GM10847 (cell line): ENCODE measurements around the gene MARK3.

Experiments used
- POLR2A ChIP-seq: IDR thresholded peaks from 2 replicates; pipeline ENCODE4 v1.6.1; 2011; ENCODE audit not compliant: insufficient read length; ENCODE audit errors: extremely low read depth

Gene MARK3

GRCh38 chr14:103354141-103354540, 31.1 kb upstream of the MARK3 start:
- TF ChIP-seq POLR2A, result no peak

GRCh38 chr14:103356024-103356682, 29.1 kb upstream of the MARK3 start:
- no peak for TF ChIP-seq POLR2A

GRCh38 chr14:103360548-103360947, 24.7 kb upstream of the MARK3 start:
- TF ChIP-seq POLR2A, result no peak

GRCh38 chr14:103361867-103362266, 23.3 kb upstream of the MARK3 start:
- TF ChIP-seq POLR2A, result no peak

GRCh38 chr14:103362780-103363179, 22.4 kb upstream of the MARK3 start:
- no peak for TF ChIP-seq POLR2A

- no peak for TF ChIP-seq POLR2A
Measured at GRCh38 chr14:103366741-103367140, 18.5 kb upstream of the MARK3 start.

GRCh38 chr14:103367995-103368394, 17.2 kb upstream of the MARK3 start:
- no peak for TF ChIP-seq POLR2A

GRCh38 chr14:103370087-103370486, 15.1 kb upstream of the MARK3 start:
- TF ChIP-seq POLR2A, result no peak

GRCh38 chr14:103372017-103372416, 13.2 kb upstream of the MARK3 start:
- no peak for TF ChIP-seq POLR2A

GRCh38 chr14:103372552-103373304, 12.5 kb upstream of the MARK3 start:
- TF ChIP-seq POLR2A, result no peak

- no peak for TF ChIP-seq POLR2A
Measured at GRCh38 chr14:103374121-103374520, 11.1 kb upstream of the MARK3 start.

GRCh38 chr14:103377522-103378037, 7.6 kb upstream of the MARK3 start:
- no peak for TF ChIP-seq POLR2A

- no peak for TF ChIP-seq POLR2A
Measured at GRCh38 chr14:103378038-103378854, 7.0 kb upstream of the MARK3 start.

- no peak for TF ChIP-seq POLR2A
Measured at GRCh38 chr14:103380719-103381377, 4.4 kb upstream of the MARK3 start.

- no peak for TF ChIP-seq POLR2A
Measured at GRCh38 chr14:103382376-103382775, 2.8 kb upstream of the MARK3 start.

- no peak for TF ChIP-seq POLR2A
Measured at GRCh38 chr14:103384450-103385151, 614 bp upstream of the MARK3 start.
